Cardiac muscle cell (in vitro differentiated cells and primary cell): ENCODE measurements around the gene CSMD2. TPM values are rescaled to one million over a fixed set of nuclear protein-coding genes. Genes with fewer than 3 reads are reported as not detected.

Experiments
- DNase-seq, 2 donors: peaks; one replicate each; pipeline versions ENCODE4 v3.0.0 to v3.0.0-alpha.2; 2010 to 2017; ENCODE audit warnings: low read depth in 1 of 2, low spot score in 1 of 2
- H3K27ac ChIP-seq: fragments of 200-600 bp; sonication (generic); 2 replicates; pipeline ENCODE4 v1.5.1; 2016
- H3K27me3 ChIP-seq: fragments of 200-600 bp; sonication (generic); 2 replicates; pipeline ENCODE4 v1.6.0; 2016; ENCODE audit warnings: control low read depth
- H3K36me3 ChIP-seq: fragments of 200-600 bp; sonication (generic); 2 replicates; pipeline ENCODE4 v1.5.1; 2016; ENCODE audit warnings: control low read depth
- H3K4me1 ChIP-seq: fragments of 200-600 bp; sonication (generic); 2 replicates; pipeline ENCODE4 v1.8.1; 2017; ENCODE audit warnings: low read depth, mild to moderate bottlenecking, mixed run types
- H3K4me3 ChIP-seq: fragments of 200-600 bp; sonication (generic); 2 replicates; pipeline ENCODE4 v1.5.1; 2016; ENCODE audit warnings: mild to moderate bottlenecking
- H3K9me3 ChIP-seq: fragments of 200-600 bp; sonication (generic); 2 replicates; pipeline ENCODE4 v1.5.1; 2017; ENCODE audit warnings: low read depth, mild to moderate bottlenecking, control low read depth
- polyA plus RNA-seq: library from polyadenylated mRNA; unstranded; fragments of >200 nt; fragmentation: Nextera tagmentation; extraction: Ambion mirVana; gene quantifications from 2 replicates; pipeline ENCODE4 v1.2.1, GENCODE V29; 2016
- total RNA-seq: library from RNA; depleted of rRNA; stranded (reverse); fragments of >200 nt; gene quantifications from 2 replicates; pipeline ENCODE4 v1.2.3, GENCODE V29; 2016
- TF ChIP-seq, protein P1 (sequence below): IDR thresholded peaks from 2 replicates; pipeline ENCODE4 v1.5.1; 2012; ENCODE audit warnings: low read depth, mild to moderate bottlenecking, low read length

CSMD2 gene
- total and polyA plus RNA-seq, 2 experiments from 2014 or later: 0.24 TPM; not detected in 1

- Histone ChIP-seq H3K4me1 (no peaks in the 10 kb centered on the region), H3K27me3 (no peaks in the 10 kb centered on the region), H3K9me3 (no peaks in the 10 kb centered on the region), H3K36me3 (no peaks in the 10 kb centered on the region), H3K4me3 (no peak overlapping the region), H3K27ac (no peak overlapping the region)
- TF ChIP-seq, protein P1, sequence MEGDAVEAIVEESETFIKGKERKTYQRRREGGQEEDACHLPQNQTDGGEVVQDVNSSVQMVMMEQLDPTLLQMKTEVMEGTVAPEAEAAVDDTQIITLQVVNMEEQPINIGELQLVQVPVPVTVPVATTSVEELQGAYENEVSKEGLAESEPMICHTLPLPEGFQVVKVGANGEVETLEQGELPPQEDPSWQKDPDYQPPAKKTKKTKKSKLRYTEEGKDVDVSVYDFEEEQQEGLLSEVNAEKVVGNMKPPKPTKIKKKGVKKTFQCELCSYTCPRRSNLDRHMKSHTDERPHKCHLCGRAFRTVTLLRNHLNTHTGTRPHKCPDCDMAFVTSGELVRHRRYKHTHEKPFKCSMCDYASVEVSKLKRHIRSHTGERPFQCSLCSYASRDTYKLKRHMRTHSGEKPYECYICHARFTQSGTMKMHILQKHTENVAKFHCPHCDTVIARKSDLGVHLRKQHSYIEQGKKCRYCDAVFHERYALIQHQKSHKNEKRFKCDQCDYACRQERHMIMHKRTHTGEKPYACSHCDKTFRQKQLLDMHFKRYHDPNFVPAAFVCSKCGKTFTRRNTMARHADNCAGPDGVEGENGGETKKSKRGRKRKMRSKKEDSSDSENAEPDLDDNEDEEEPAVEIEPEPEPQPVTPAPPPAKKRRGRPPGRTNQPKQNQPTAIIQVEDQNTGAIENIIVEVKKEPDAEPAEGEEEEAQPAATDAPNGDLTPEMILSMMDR: no peak
- DNase-seq: peak in 1 of 2 donors; percentile 20
These were observed 662.3 kb downstream of the CSMD2 start for GRCh38 chr1:33502726-33503125.

DNA sequence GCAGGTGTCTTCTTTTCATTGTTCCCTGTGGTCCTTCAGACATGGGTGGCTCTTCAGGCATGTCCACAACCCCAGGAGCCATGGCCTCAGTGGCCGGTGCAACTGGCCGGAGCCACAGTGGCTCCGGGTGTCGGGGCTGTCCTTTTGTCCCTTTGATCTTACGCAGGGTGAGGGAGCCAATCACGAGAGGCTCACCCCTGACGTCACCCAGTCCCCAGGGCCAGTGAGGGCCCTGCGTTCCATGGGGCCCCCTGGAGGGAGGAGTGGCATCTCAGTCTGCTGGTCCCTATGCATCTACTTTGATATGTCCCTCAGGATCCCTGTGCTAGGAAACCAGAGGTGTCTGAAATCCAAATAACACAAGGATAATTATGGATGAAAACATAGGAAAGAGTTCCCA is 663.3 kb downstream of the CSMD2 start:
- Histone ChIP-seq H3K4me1 (no peaks in the 10 kb centered on the region), H3K4me3 (no peak overlapping the region), H3K9me3 (no peaks in the 10 kb centered on the region), H3K27ac (no peak overlapping the region), H3K27me3 (no peaks in the 10 kb centered on the region), H3K36me3 (no peaks in the 10 kb centered on the region)
- TF ChIP-seq, protein P1: no peak
- DNase-seq: no peak

DNA sequence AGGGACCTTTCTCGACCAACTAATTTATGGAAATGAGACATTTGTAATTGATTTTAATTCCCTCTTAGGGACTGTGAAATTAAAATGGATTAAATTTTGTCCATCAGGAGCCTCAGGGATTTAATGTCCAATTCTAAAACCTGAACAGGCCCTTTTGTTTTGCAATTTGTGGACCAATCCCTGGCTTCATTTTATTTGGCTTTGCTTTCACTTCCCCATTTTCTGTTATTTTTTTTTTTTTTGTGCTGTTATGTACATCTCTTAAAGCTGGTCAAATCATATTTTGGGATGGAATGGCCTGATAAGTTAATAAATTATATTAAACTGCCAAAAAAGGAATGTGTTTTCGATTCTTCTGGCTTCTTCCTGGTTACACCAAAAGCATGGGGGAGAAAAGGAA is 663.7 kb downstream of the CSMD2 start:
- Histone ChIP-seq H3K36me3 (no peaks in the 10 kb centered on the region), H3K27ac (no peak overlapping the region), H3K4me3 (no peak overlapping the region), H3K4me1 (no peaks in the 10 kb centered on the region), H3K9me3 (no peaks in the 10 kb centered on the region), H3K27me3 (no peaks in the 10 kb centered on the region)
- DNase-seq: no peak
- TF ChIP-seq, protein P1: no peak

DNA sequence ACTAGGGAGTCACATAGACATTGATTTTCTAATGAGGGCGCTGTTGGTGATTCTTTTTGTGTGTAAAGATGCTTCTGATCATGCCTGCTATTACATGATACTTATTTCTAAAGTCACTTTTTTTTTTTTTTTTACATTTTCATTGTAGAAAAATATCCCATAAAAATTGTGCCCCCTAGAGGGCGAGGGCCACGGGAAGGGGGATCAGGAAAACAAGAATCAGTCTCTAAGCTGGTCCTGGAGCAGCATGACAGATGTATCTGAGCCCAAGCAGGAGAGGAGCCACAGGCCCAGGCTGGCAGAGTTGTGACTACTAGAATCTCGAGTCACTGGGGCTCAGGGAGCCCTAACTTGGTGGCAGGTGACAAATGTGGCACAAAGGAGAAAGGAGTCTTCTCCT is 664.5 kb downstream of the CSMD2 start:
- Histone ChIP-seq H3K9me3 (peaks cover 5% of the 10 kb centered on the region), H3K27ac (no peak overlapping the region), H3K4me1 (no peaks in the 10 kb centered on the region), H3K27me3 (no peaks in the 10 kb centered on the region), H3K36me3 (no peaks in the 10 kb centered on the region), H3K4me3 (no peak overlapping the region)
- TF ChIP-seq, protein P1: peak; percentile 25
- no peak for DNase-seq

GRCh38 chr1:33497410-33497809 is 667.6 kb downstream of the CSMD2 start:
- no peak for DNase-seq
- no peaks in the 10 kb centered on the region for H3K4me1 ChIP-seq
- no peaks in the 10 kb centered on the region for H3K27me3 ChIP-seq
- H3K27ac ChIP-seq: no peak overlapping the region
- TF ChIP-seq, protein P1: no peak
- H3K36me3 ChIP-seq: peaks cover 6% of the 10 kb centered on the region
- no peak overlapping the region for H3K4me3 ChIP-seq
- peaks cover 14% of the 10 kb centered on the region for H3K9me3 ChIP-seq

GRCh38 chr1:33494929-33495328 is 670.1 kb downstream of the CSMD2 start:
- Histone ChIP-seq H3K27me3 (no peaks in the 10 kb centered on the region), H3K4me3 (no peak overlapping the region), H3K9me3 (peaks cover 14% of the 10 kb centered on the region), H3K4me1 (no peaks in the 10 kb centered on the region), H3K36me3 (peaks cover 13% of the 10 kb centered on the region), H3K27ac (no peak overlapping the region)
- TF ChIP-seq, protein P1: no peak
- no peak for DNase-seq
